ENCODE data around the gene ACTR6.

GRCh38 chr12:100249941-100250340, 49.3 kb downstream of the ACTR6 start:
- TF ChIP-seq CTCF (IDR thresholded peaks at IDR 0.05 in 2 of 3, conservative IDR thresholded peaks at IDR 0.05 in 1 of 3; ENCODE audit: control insufficient read depth in 2 of 3, extremely low read depth in 1 of 3, insufficient read depth in 1 of 3, low read depth in 3 of 3, low read length in 3 of 3) (no peak), ZNF24 (IDR thresholded peaks at IDR 0.05) (no peak), ATF3 (IDR thresholded peaks at IDR 0.05; ENCODE audit: borderline replicate concordance, extremely low read depth, low read depth, low read length) (no peak), ZNF592 (IDR thresholded peaks at IDR 0.05) (no peak)

All from GM12878 (cell line).